Osteoblast (primary cell): ENCODE results near the gene MREG. TPM values are rescaled to one million over a fixed set of nuclear protein-coding genes. Genes with fewer than 3 reads are reported as not detected.
"Not testable (repeated sequence)": the region's sequence is repeated elsewhere in the genome, so short reads cannot be mapped to it uniquely, and the experiment has no call there.

ENCODE experiments used
- DNase-seq: peaks from one replicate; pipeline ENCODE4 v3.0.0; 2011; ENCODE audit warnings: low spot score, mixed read lengths; ENCODE audit not compliant: insufficient read length; ENCODE audit errors: missing footprints
- H2AFZ ChIP-seq: 2 replicates; pipeline ENCODE4 v1.6.0; 2011; ENCODE audit warnings: mild to moderate bottlenecking, low read length
- H3K27ac ChIP-seq: 2 replicates; pipeline ENCODE4 v1.5.1; 2011; ENCODE audit warnings: mild to moderate bottlenecking, low read depth, low read length, moderate library complexity
- H3K27me3 ChIP-seq: 2 replicates; pipeline ENCODE4 v1.6.0; 2012; ENCODE audit warnings: mild to moderate bottlenecking, control low read depth, inconsistent platforms, low read length, moderate library complexity; ENCODE audit not compliant: insufficient read depth
- H3K36me3 ChIP-seq: 2 replicates; pipeline ENCODE4 v1.5.1; 2011; ENCODE audit warnings: mild to moderate bottlenecking, low read length, control low read depth, moderate library complexity; ENCODE audit not compliant: insufficient read depth
- H3K4me1 ChIP-seq: 2 replicates; pipeline ENCODE4 v1.5.1; 2011; ENCODE audit warnings: mild to moderate bottlenecking, low read length, control low read depth, moderate library complexity; ENCODE audit not compliant: insufficient read depth
- H3K4me2 ChIP-seq: 2 replicates; pipeline ENCODE4 v1.6.0; 2011; ENCODE audit warnings: mild to moderate bottlenecking, low read length; ENCODE audit not compliant: insufficient read depth
- H3K4me3 ChIP-seq: fragments of 200-600 bp; sonication (generic); 3 replicates; pipeline ENCODE4 v1.5.1; 2012; ENCODE audit warnings: mild to moderate bottlenecking, low read length, inconsistent platforms; ENCODE audit not compliant: insufficient read depth
- H3K79me2 ChIP-seq: 2 replicates; pipeline ENCODE4 v1.6.0; 2012; ENCODE audit warnings: mild to moderate bottlenecking, low read length, control low read depth, inconsistent platforms; ENCODE audit not compliant: insufficient read depth
- H3K9me3 ChIP-seq: 2 replicates; pipeline ENCODE4 v1.5.1; 2011; ENCODE audit warnings: low read depth, low read length, control low read depth
- H4K20me1 ChIP-seq: 2 replicates; pipeline ENCODE4 v1.6.0; 2012; ENCODE audit warnings: mild to moderate bottlenecking, low read length, control low read depth; ENCODE audit not compliant: insufficient read depth
- CTCF ChIP-seq: IDR thresholded peaks from 2 replicates; pipeline ENCODE4 v1.5.1; 2011; ENCODE audit warnings: mild to moderate bottlenecking, low read depth, low read length, moderate library complexity; ENCODE audit errors: extremely low read depth
- total RNA-seq: library from RNA; depleted of rRNA; stranded (reverse); fragments of >200 nt; gene quantifications from 2 replicates; pipeline ENCODE4 v1.2.3, GENCODE V29; 2012

The MREG gene
- total RNA-seq, 1 donor = 1.1 TPM

DNA sequence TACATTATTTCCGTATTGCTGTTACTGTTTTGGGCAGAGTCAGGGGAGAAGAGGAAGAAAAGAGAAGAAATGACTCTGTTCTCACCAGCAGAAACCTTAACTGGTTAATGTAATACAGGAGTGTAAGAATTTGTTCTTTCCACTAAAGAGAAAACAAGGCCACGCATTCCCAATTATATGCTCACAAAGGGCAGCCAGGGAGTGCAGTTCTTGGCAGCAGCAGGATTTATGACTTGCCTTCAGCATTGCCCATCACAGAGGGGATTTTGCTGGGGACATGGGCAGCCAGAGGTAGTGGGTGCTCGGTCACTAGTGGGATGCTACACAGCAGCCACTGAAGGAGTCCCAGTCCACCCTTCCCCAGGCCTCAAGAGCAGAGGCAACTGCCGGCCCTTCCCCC, 18.4 kb downstream of the MREG start:
- Histone ChIP-seq H3K27me3 (no peaks in the 10 kb centered on the region), H3K4me3 (no peak overlapping the region), H3K36me3 (no peaks in the 10 kb centered on the region), H3K27ac (no peak overlapping the region), H3K4me1 (no peaks in the 10 kb centered on the region), H2AFZ (no peak overlapping the region), H3K79me2 (no peaks in the 10 kb centered on the region), H4K20me1 (no peaks in the 10 kb centered on the region), H3K4me2 (no peak overlapping the region), H3K9me3 (no peaks in the 10 kb centered on the region)
- TF ChIP-seq CTCF = no peak
- DNase-seq = no peak

DNA sequence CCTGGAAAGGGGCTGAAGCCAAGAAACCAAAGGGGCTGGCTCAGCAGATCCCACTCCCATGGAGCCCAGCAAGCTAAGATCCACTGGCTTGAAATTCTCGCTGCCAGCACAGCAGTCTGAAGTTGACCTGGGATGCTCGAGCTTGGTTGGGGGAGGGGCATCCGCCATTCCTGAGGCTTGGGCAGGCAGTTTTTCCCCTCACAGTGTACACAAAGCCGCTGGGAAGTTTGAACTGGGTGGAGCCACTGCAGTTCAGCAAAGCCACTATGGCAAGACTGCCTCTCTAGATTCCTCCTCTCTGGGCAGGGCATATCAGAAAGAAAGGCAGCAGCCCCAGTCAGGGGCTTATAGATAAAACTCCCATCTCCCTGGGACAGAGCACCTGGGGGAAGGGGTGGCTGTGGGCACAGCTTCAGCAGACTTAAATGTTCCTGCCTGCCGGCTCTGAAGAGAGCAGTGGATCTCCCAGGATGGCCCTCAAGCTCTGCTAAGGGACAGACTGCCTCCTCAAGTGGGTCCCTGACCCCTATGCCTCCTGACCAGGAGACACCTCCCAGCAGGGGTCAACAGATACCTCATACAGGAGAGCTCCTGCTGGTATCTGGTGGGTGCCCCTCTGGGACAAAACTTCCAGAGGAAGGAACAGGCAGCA, 24.7 kb downstream of the MREG start:
- peaks cover 22% of the 10 kb centered on the region for H3K27me3 ChIP-seq
- H3K36me3 ChIP-seq, H2AFZ ChIP-seq, H3K27ac ChIP-seq, H3K4me2 ChIP-seq, H3K4me3 ChIP-seq, H3K79me2 ChIP-seq, H4K20me1 ChIP-seq, DNase-seq, H3K4me1 ChIP-seq, H3K9me3 ChIP-seq: not testable (repeated sequence)

- no peak for TF ChIP-seq CTCF
- H3K9me3 ChIP-seq = peaks cover 2% of the 10 kb centered on the region
- H4K20me1 ChIP-seq = peaks cover 3% of the 10 kb centered on the region
- no peaks in the 10 kb centered on the region for H3K36me3 ChIP-seq
- H3K4me1 ChIP-seq = peaks cover 6% of the 10 kb centered on the region
- no peak overlapping the region for H2AFZ ChIP-seq
- no peak overlapping the region for H3K4me3 ChIP-seq
- peaks cover 28% of the 10 kb centered on the region for H3K27me3 ChIP-seq
- DNase-seq = no peak
- H3K79me2 ChIP-seq = no peaks in the 10 kb centered on the region
- no peak overlapping the region for H3K27ac ChIP-seq
- H3K4me2 ChIP-seq = no peak overlapping the region
Measured at GRCh38 chr2:215985257-215985656, 28.1 kb downstream of the MREG start.

- peaks cover 6% of the 10 kb centered on the region for H3K4me1 ChIP-seq
- TF ChIP-seq CTCF = no peak
- H3K36me3 ChIP-seq = no peaks in the 10 kb centered on the region
- no peak overlapping the region for H2AFZ ChIP-seq
- peaks cover 28% of the 10 kb centered on the region for H3K27me3 ChIP-seq
- no peak overlapping the region for H3K4me2 ChIP-seq
- peaks cover 3% of the 10 kb centered on the region for H4K20me1 ChIP-seq
- no peak for DNase-seq
- peaks cover 2% of the 10 kb centered on the region for H3K9me3 ChIP-seq
- no peaks in the 10 kb centered on the region for H3K79me2 ChIP-seq
- H3K27ac ChIP-seq = no peak overlapping the region
- H3K4me3 ChIP-seq = no peak overlapping the region
Measured at GRCh38 chr2:215984661-215985060, 28.7 kb downstream of the MREG start.
